ENCODE measurements around the gene RNU1-4. TPM values are rescaled to one million over a fixed set of nuclear protein-coding genes. Genes with fewer than 3 reads are reported as not detected.
"Not testable (repeated sequence)": the region's sequence is repeated elsewhere in the genome, so short reads cannot be mapped to it uniquely, and the experiment has no call there.

RNU1-4 gene
- total and polyA plus RNA-seq, 4 experiments from 2014 or later, result 3,010 to 3,866 TPM; not detected in 2

DNA sequence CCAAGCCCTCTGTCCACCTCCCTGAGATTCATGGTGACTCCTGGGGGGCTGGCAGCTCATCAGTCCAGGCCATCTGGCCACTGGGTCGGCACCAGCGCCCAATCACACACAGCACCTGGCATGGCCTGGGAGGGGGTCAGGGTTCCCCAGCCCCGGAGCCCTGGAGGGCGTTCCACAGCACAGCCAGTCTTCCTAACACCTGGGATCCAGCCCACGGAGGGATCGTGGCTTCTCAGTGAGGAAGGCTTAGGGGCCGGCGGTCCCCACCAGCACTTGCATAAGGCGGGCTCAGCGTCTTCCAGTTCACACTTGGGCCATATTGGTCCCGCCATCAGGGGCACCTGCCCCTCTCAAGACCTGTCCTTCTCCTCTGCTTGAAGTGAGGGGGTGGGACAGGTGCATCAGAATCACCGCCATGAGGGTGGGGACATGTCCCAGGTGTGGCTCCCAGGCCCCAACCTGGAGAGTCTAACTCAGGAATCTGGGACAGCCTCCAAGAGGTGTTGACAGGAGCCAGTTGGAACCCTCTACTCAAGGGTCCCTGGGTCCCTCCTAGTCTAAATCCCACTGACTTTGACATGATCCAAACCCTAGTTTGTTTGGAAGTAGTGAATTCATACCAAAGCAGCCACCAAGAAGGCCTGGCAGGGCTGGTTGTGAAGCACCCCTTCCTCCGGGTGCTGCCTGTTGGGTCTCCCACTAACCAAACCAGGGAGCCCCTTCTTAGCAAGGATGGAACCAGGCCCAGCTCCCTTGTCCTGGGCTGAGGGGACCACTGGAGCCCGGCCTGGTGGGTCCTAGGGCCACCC lies 22.0 kb upstream of the RNU1-4 start:
- intact Hi-C loops (cut with micrococcal nuclease); H3K4me3 Mint-ChIP-seq; H3K36me3 Mint-ChIP-seq; H3K27me3 ChIP-seq (ENCODE audit: insufficient read depth, low read length); H3K9me3 ChIP-seq (ENCODE audit: control insufficient read depth in 1 of 2, low read length in 2 of 2); DNase-seq; H3K4me1 ChIP-seq (ENCODE audit: insufficient read depth, low read length); H3K4me1 Mint-ChIP-seq; H3K4me3 ChIP-seq (ENCODE audit: low read length in 2 of 2); H3K27ac Mint-ChIP-seq; H3K27ac ChIP-seq (ENCODE audit: low read depth, low read length); H3K36me3 ChIP-seq (ENCODE audit: insufficient read depth, low read length); H3K27me3 Mint-ChIP-seq; H3K9me3 Mint-ChIP-seq: not testable (repeated sequence)
- CTCF ChIA-PET (ENCODE audit: partially characterized antibody), result interaction anchor here (0.6 to 1.9 kb wide), 3 partner anchors 8 to 198 kb away, joined by 3 to 9 read pairs (median 3); no protein-coding TSS in a partner anchor
- POLR2A ChIA-PET (ENCODE audit: partially characterized antibody), result interaction anchor here (1.1 kb wide), 1 partner anchor 9 kb away, joined by 3 read pairs; no protein-coding TSS in a partner anchor

DNA sequence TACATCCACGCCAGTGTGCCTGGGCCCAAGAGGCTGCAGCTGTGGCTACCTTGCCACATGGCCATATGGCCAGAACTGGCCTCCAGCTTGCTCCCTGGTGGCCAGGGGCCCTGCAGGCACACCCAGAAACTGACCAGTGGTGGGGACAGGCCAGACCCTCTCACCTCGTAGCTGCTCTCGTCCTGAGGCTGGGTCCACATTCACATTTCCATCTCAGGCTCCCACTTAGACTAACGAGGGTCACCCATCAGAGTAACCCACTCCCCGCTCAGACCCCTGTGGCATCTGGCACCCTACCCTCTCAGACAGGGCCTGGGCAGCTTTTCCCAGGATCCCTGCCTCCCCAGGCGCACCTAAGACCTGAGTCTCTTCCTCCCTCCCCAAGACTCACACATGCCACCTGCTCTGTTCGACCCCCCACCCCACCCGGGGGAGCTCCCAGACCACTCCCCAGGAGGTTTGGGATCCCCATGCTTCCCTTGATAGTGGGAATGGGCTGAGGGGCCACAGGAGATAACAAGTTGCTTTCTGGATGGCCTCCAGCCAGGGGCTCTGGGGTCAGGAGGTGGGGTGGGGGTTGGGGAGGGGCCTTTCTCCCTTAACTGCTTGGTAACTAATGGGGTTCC lies 21.3 kb upstream of the RNU1-4 start:
- no peaks in the 10 kb centered on the region for H3K27me3 ChIP-seq (ENCODE audit: insufficient read depth, low read length)
- H3K36me3 ChIP-seq (ENCODE audit: insufficient read depth, low read length), result no peaks in the 10 kb centered on the region
- H3K4me1 ChIP-seq (ENCODE audit: insufficient read depth, low read length), result no peaks in the 10 kb centered on the region
- Mint-ChIP-seq H3K27ac (no peak overlapping the region), H3K9me3 (no peaks in the 10 kb centered on the region), H3K4me1 (no peaks in the 10 kb centered on the region), H3K4me3 (no peak overlapping the region), H3K27me3 (peaks cover 6 to 10% of the 10 kb centered on the region in 2 donors), H3K36me3 (no peaks in the 10 kb centered on the region)
- H3K4me3 ChIP-seq (ENCODE audit: low read length in 2 of 2), result no peak overlapping the region
- intact Hi-C loops (cut with micrococcal nuclease), result no loop called here
- no peak for DNase-seq
- CTCF ChIA-PET (ENCODE audit: partially characterized antibody), result interaction anchor here (0.6 kb wide), 1 partner anchor 197 kb away, joined by 3 read pairs; no protein-coding TSS in a partner anchor
- POLR2A ChIA-PET (ENCODE audit: partially characterized antibody), result no interaction called here
- no peak overlapping the region for H3K27ac ChIP-seq (ENCODE audit: low read depth, low read length)
- no peaks in the 10 kb centered on the region for H3K9me3 ChIP-seq (ENCODE audit: control insufficient read depth in 1 of 2, low read length in 2 of 2)

GRCh38 chr1:16719571-16720350 lies 20.6 kb upstream of the RNU1-4 start:
- H3K27me3 Mint-ChIP-seq, result peaks cover 6 to 10% of the 10 kb centered on the region in 2 donors
- Histone ChIP-seq H3K27ac (ENCODE audit: low read depth, low read length) (no peak overlapping the region), H3K27me3 (ENCODE audit: insufficient read depth, low read length) (no peaks in the 10 kb centered on the region), H3K4me1 (ENCODE audit: insufficient read depth, low read length) (no peaks in the 10 kb centered on the region), H3K4me3 (ENCODE audit: low read length in 2 of 2) (no peak overlapping the region), H3K36me3 (ENCODE audit: insufficient read depth, low read length) (no peaks in the 10 kb centered on the region), H3K9me3 (ENCODE audit: control insufficient read depth in 1 of 2, low read length in 2 of 2) (no peaks in the 10 kb centered on the region)
- no peaks in the 10 kb centered on the region for H3K4me1 Mint-ChIP-seq
- ChIA-PET CTCF (ENCODE audit: partially characterized antibody) (no interaction called here), POLR2A (ENCODE audit: partially characterized antibody) (no interaction called here)
- H3K36me3 Mint-ChIP-seq, result no peaks in the 10 kb centered on the region
- H3K27ac Mint-ChIP-seq, result no peak overlapping the region
- no peak for DNase-seq
- H3K4me3 Mint-ChIP-seq, result no peak overlapping the region
- intact Hi-C loops (cut with micrococcal nuclease), result no loop called here
- no peaks in the 10 kb centered on the region for H3K9me3 Mint-ChIP-seq

DNA sequence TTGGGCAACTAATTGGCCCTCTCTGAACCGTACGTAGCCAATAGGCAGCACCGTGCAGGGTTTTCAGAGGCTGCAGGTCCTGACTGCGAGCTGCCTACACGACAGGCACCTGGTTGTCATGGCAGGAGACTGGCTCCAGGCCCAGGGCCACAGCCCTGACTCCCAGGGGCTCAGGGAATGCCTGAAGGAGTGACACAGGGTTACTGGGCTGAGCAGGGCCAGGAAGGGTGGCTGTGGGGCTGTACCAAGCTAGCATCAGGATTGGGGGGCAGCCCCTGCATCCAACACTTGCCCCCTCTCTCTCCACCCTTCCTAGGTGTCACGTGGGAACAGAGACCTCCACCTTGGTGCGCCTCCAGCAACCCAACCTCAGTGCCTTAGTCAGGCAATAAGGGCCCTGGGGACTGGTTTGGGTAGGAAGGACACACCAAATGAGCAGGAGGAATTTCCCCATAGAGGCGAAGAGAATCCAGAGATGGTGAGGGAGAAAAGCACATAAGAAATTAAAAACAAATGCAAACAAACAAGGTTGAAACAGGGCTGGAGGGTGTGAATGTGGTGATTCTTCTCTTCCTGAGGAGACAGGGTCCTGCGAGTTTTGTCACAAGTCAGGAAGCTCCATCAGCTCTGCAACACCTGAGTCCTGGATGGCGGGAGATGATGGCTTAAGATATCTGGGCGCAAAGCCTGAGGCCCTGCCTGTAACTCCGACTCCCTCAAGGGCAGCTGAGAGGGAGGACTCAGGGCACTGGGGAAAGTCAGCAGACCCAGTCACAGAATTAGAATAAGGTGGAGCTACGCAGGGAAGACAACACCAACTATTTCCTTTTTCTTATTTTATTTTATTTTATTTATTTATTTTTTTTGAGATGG lies 19.7 kb upstream of the RNU1-4 start:
- Histone ChIP-seq H3K27ac (ENCODE audit: low read depth, low read length) (no peak overlapping the region), H3K27me3 (ENCODE audit: insufficient read depth, low read length) (no peaks in the 10 kb centered on the region), H3K4me3 (ENCODE audit: low read length in 2 of 2) (no peak overlapping the region), H3K9me3 (ENCODE audit: control insufficient read depth in 1 of 2, low read length in 2 of 2) (no peaks in the 10 kb centered on the region), H3K4me1 (ENCODE audit: insufficient read depth, low read length) (no peaks in the 10 kb centered on the region), H3K36me3 (ENCODE audit: insufficient read depth, low read length) (no peaks in the 10 kb centered on the region)
- Mint-ChIP-seq H3K36me3 (no peaks in the 10 kb centered on the region), H3K9me3 (no peaks in the 10 kb centered on the region), H3K27ac (no peak overlapping the region), H3K4me1 (no peaks in the 10 kb centered on the region), H3K4me3 (no peak overlapping the region), H3K27me3 (peaks cover 6 to 10% of the 10 kb centered on the region in 2 donors)
- CTCF ChIA-PET (ENCODE audit: partially characterized antibody), result no interaction called here
- POLR2A ChIA-PET (ENCODE audit: partially characterized antibody), result no interaction called here
- no peak for DNase-seq
- intact Hi-C loops (cut with micrococcal nuclease), result no loop called here

GRCh38 chr1:16721871-16722641 lies 18.3 kb upstream of the RNU1-4 start:
- intact Hi-C loops (cut with micrococcal nuclease), result no loop called here
- POLR2A ChIA-PET (ENCODE audit: partially characterized antibody), result no interaction called here

DNA sequence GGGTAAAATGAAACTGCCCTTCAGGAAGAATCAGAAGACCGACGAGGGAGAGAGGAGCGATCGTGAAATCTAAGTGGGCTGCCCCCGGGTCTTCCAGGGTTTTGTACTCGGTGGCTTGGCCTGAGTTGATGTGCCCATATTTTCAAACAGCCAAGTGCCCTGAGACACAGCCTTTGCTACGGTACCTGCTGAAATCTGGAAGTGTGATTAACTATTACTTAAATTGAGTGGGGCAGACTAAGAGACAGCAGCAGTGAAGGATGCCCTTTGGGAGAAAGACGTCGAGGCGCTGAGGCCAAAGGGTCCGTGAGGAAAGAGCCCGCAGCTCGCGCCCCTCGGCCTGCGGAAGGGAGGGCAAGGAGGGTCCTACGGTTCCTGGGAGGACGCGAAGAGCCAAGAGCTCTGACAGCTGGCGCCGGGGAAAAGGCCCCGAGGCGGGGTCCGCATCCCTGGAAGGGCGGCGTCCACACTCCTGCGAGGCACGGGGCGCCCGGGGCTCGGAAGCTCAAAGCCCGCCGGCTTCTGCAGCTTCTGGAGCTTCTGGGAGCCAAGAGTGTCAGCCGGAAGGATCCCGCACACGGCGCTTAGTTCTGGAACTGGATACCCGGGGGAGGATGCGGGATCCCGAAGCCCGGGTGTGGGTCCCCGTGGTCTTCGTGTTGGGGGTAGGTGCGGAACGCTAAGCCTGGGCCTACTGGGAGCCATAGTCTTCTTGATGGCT lies 15.4 kb upstream of the RNU1-4 start:
- H3K27ac ChIP-seq (ENCODE audit: low read depth, low read length), result no peak overlapping the region
- peaks cover 0 to 1% of the 10 kb centered on the region in 2 donors for H3K27me3 Mint-ChIP-seq
- no peak overlapping the region for H3K27ac Mint-ChIP-seq
- H3K36me3 ChIP-seq (ENCODE audit: insufficient read depth, low read length), result no peaks in the 10 kb centered on the region
- H3K36me3 Mint-ChIP-seq, result no peaks in the 10 kb centered on the region
- POLR2A ChIA-PET (ENCODE audit: partially characterized antibody), result no interaction called here
- H3K27me3 ChIP-seq (ENCODE audit: insufficient read depth, low read length), result no peaks in the 10 kb centered on the region
- intact Hi-C loops (cut with micrococcal nuclease), result no loop called here
- peaks cover 15% of the 10 kb centered on the region for H3K4me1 ChIP-seq (ENCODE audit: insufficient read depth, low read length)
- H3K4me3 ChIP-seq (ENCODE audit: low read length in 2 of 2), result no peak overlapping the region
- CTCF ChIA-PET (ENCODE audit: partially characterized antibody), result no interaction called here
- no peaks in the 10 kb centered on the region for H3K9me3 Mint-ChIP-seq
- no peak overlapping the region for H3K4me3 Mint-ChIP-seq
- H3K4me1 Mint-ChIP-seq, result peaks cover 0 to 2% (median 0%) of the 10 kb centered on the region in 4 donors
- DNase-seq, result no peak
- H3K9me3 ChIP-seq (ENCODE audit: control insufficient read depth in 1 of 2, low read length in 2 of 2), result no peaks in the 10 kb centered on the region

More at GRCh38 chr1:16721871-16722641, 18.3 kb upstream of the RNU1-4 start:
- H3K27me3 ChIP-seq (ENCODE audit: insufficient read depth, low read length), result no peaks in the 10 kb centered on the region
- Mint-ChIP-seq H3K4me3 (no peak overlapping the region), H3K9me3 (no peaks in the 10 kb centered on the region), H3K27me3 (peaks cover 4 to 8% of the 10 kb centered on the region in 2 donors), H3K4me1 (no peaks in the 10 kb centered on the region), H3K36me3 (no peaks in the 10 kb centered on the region), H3K27ac (peak overlapping the region in 1 of 7 donors; percentile 5)
- no peak overlapping the region for H3K27ac ChIP-seq (ENCODE audit: low read depth, low read length)
- H3K4me1 ChIP-seq (ENCODE audit: insufficient read depth, low read length), result no peaks in the 10 kb centered on the region
- CTCF ChIA-PET (ENCODE audit: partially characterized antibody), result interaction anchor here (1.0 kb wide), 1 partner anchor 13 kb away, joined by 3 read pairs; no protein-coding TSS in a partner anchor
- H3K4me3 ChIP-seq (ENCODE audit: low read length in 2 of 2), result no peak overlapping the region
- peak in 1 of 5 donors; percentile 20 for DNase-seq
- H3K36me3 ChIP-seq (ENCODE audit: insufficient read depth, low read length), result no peaks in the 10 kb centered on the region
- H3K9me3 ChIP-seq (ENCODE audit: control insufficient read depth in 1 of 2, low read length in 2 of 2), result no peaks in the 10 kb centered on the region
